GM13976 (cell line): Measurements from ENCODE around the gene CDC42EP4.

Experiments
- DNase-seq: peaks from one replicate; pipeline ENCODE4 v3.0.0; 2012; ENCODE audit warnings: low spot score
- in situ Hi-C: fragments of 300-500 bp; cut with MboI; formaldehyde crosslinking; loops from one replicate; pipeline ENCODE4 v1.12.0; 2022; ENCODE audit warnings: low sequenced_read_pairs, mixed read lengths, inconsistent platforms; ENCODE audit not compliant: unreplicated experiment
- TF ChIP-seq, protein P1 (sequence below): IDR thresholded peaks from 2 replicates; pipeline ENCODE4 v1.5.1; 2012; ENCODE audit warnings: borderline replicate concordance, mild to moderate bottlenecking; ENCODE audit not compliant: insufficient read depth; ENCODE audit errors: extremely low read depth, missing control alignments, control extremely low read depth

The CDC42EP4 gene

DNA sequence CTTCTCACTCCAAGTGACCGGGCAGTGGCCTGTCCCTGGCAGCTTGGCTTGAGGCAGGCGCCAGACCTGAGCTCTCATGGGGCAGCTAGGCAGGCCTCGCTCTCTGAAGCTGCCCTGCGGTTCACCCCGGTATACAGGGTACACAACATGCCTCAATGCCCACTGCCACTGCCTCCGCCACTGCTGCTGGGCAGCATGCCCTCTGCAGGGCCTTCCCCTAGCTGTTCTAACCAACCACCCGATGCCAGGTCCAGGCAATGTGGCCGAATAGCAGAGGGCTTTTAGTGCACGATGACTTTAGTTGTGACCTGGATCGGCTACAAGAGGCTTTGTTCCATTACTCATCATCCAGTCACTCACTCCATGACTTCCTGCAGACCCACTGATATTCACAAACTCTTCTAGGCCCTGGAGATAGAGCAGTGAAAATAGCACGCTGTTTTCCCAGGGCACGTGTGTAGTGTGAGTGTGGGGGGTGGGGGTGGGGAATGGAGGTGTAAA lies 19.7 kb downstream of the CDC42EP4 start:
- no peak for DNase-seq
- in situ Hi-C loops, result no loop called here
- TF ChIP-seq, protein P1, sequence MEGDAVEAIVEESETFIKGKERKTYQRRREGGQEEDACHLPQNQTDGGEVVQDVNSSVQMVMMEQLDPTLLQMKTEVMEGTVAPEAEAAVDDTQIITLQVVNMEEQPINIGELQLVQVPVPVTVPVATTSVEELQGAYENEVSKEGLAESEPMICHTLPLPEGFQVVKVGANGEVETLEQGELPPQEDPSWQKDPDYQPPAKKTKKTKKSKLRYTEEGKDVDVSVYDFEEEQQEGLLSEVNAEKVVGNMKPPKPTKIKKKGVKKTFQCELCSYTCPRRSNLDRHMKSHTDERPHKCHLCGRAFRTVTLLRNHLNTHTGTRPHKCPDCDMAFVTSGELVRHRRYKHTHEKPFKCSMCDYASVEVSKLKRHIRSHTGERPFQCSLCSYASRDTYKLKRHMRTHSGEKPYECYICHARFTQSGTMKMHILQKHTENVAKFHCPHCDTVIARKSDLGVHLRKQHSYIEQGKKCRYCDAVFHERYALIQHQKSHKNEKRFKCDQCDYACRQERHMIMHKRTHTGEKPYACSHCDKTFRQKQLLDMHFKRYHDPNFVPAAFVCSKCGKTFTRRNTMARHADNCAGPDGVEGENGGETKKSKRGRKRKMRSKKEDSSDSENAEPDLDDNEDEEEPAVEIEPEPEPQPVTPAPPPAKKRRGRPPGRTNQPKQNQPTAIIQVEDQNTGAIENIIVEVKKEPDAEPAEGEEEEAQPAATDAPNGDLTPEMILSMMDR, result no peak

DNA sequence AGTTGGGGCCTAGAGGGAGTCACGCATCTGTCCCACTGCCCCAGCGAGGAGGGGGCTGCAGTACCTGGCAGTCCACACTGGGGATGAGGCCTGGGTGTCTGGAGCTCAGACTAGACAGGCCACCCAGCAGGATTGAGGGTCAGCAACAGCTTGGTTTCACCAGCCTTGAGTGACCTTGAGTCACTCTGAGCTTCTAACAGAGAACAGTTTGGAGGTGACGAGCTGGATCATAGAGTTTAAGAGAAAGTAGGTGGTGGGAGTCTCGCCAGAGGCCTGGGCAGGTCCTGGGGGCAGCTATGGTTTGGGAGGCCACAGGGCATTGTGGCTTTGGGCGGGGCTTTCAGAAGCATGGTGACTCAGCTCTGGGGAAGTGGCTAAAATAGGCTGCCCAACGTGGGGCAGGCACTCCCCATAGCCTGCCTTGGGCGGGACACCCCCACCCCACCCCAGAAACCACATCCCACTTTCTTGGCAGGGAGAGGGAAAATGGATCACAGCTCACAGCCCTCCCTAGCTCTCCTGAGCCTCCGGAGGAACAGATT lies 20.5 kb downstream of the CDC42EP4 start:
- TF ChIP-seq, protein P1, result no peak
- in situ Hi-C loops, result no loop called here
- peak; percentile 68 for DNase-seq

DNA sequence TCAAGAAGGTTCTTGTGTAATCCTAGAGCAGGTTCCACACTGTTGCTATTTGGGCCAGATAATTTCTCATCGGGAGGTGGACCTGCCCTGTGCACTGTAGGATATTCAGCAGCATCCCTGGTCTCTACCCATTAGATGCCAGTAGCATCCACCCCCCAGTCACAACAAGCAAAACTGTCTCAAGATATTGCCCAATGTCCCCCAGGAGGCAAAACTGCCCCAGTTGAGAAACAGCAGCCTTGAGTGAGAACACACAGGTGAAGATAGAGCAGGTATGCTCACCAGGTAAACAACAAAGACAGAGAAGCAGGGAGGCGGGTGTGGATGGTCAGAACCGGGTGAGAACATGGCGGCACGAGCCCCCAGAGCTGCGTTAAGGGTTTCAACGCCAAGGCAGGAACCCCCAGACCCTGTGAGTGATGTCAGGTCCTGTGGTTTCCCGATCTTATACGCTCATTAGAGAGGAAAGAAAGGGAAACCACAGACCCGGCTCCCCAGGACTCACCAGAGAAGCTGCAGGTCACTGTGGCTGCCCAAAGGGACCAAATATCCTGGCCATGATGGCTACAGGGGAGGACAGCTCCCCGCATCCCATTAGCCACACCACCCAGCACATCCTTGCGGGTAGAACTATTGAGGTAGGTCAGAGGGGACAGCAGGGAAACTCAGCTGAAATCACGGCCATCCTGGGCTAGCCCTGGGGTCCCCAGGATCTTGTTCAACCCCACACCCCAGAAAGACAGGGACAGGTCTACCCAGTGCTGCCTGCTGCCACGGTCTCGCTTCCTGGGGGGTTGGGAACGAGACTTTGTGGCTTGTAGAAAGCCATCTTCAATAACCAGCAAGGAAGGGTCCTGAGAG lies 21.2 kb downstream of the CDC42EP4 start:
- TF ChIP-seq, protein P1, result no peak
- no peak for DNase-seq
- in situ Hi-C loops, result no loop called here

DNA sequence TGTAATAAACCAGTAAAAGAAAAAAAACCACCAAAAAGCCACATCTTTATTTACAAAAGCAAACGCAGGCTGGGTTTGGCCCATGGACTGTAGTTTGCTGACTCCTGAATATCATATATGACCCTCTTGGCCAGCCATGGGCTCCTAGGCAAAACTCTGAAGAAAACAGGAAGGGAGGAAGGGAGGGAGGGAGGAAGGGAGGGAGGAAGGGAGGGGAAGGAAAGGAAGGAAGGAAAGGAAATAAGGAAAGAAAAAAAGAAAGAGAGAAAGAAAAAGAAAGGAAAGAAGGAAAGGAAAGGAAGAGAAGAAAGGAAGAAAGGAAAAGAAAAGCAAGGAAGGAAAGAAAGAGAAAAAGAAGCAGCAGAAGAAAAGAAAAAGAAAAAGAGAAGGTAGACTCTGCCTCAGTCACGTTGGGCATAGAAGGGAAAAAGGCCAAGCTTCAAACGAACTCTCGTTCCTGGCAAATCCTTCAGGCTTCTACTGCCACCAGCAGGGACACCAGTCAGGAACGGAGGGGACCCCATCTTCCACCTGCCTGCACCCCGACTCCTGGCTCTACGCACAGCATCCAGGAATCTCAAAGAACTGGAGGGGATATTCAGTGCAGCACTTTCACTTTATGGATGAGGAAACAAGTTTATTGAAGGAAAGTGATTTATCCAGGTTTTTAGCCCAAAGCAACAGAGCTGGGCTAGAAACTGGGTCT lies 22.1 kb downstream of the CDC42EP4 start:
- TF ChIP-seq, protein P1, result no peak
- in situ Hi-C loops, result no loop called here

DNA sequence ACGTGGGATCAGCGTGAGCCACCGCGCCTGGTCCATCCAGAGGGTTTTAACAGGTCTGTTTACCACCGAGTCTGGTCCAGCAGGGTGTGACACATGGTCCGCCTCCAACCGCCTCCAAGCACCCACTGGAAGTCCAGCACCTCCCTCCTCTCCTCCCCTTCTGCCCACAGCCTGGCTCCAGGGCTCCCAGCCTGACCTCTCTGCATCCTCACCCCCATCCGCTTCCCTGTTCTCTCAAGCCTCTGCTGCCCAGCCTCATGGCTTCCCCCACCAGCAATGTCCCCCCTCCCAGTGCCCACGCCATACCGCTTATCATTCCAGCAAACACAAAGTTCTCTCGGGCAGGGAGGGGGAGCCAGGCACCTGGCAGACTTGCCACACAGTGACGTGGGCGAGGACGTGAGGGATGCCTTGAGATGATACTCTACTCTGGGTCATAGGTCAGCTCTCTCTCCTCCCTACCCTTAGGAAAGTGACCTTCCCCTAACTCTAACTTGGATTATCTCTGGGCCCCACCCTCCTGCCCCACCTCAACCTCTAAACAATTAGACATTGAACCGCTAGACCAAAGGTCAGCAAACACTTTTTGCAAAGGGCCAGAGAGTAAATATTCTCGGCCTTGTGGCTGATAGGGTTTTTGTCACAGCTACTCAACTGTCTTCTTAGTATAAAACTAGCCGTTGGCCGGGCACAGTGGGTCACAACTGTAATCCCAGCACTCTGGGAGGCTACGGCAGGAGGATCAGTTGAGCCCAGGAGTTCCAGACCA lies 23.1 kb downstream of the CDC42EP4 start:
- in situ Hi-C loops, result no loop called here
- TF ChIP-seq, protein P1, result no peak
- DNase-seq, result no peak

More for the DNA sequence above, 22.1 kb downstream of the CDC42EP4 start:
- DNase-seq, result no peak

DNA sequence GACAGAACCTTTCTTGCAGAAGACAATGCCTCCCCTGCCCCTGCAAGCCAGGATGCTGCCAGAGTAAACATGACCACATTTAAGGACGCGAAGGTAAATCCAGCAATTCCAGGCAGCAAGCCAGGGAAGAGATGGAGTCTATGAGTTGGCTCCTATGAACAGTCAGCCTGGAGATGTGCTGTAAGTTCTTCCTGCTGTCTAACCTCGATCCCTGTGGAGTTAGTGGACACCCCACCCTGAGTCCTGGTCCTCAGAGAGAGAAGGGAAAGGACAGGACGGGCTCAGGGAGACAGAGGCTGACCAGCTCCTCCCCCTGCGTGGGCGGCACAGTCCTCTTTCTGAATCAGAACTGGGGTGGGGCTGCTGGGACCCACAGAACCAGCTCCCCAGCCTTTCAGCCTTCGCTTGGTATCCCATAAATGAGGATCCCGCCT lies 24.9 kb downstream of the CDC42EP4 start:
- in situ Hi-C loops, result no loop called here
- DNase-seq, result no peak
- TF ChIP-seq, protein P1, result no peak
